ENCODE data around the gene CST8. TPM values are rescaled to one million over a fixed set of nuclear protein-coding genes. Genes with fewer than 3 reads are reported as not detected.

The CST8 gene
- total and polyA plus RNA-seq, 2 experiments from 2014 or later: not detected

- Histone ChIP-seq H3K27ac (ENCODE audit: low read depth) (no peak overlapping the region), H3K4me1 (ENCODE audit: insufficient read depth) (peaks cover 13% of the 10 kb centered on the region), H3K27me3 (ENCODE audit: insufficient read depth) (no peaks in the 10 kb centered on the region), H3K79me2 (replicated peaks; ENCODE audit: insufficient read depth) (no peaks in the 10 kb centered on the region), H4K20me1 (replicated peaks; ENCODE audit: insufficient read depth) (no peaks in the 10 kb centered on the region), H3K4me3 (no peak overlapping the region), H3K9me2 (ENCODE audit: insufficient read depth) (peaks cover 15% of the 10 kb centered on the region), H3F3A (replicated peaks; ENCODE audit: low read depth) (no peaks in the 10 kb centered on the region), H3K4me2 (no peak overlapping the region), H2AFZ (peak overlapping the region; percentile 85; the same call in 1 of the 2 replicates), H3K36me3 (ENCODE audit: insufficient read depth) (peaks cover 16% of the 10 kb centered on the region; the same call in 1 of the 2 replicates)
- no peak for TF ChIP-seq JUNB (IDR thresholded peaks at IDR 0.05; ENCODE audit: unreplicated experiment)
- no peak for TF ChIP-seq CTCF (conservative IDR thresholded peaks at IDR 0.05; ENCODE audit: low read depth in 2 of 2)
- no peak for TF ChIP-seq ZNF114 (CRISPR knock-in tag; IDR thresholded peaks at IDR 0.05)
- no peak for TF ChIP-seq ZNF462 (CRISPR knock-in tag; IDR thresholded peaks at IDR 0.05)
- TF ChIP-seq STAT1 (IDR thresholded peaks at IDR 0.05; ENCODE audit: unreplicated experiment): no peak
- H3K27me3 Mint-ChIP-seq (ENCODE audit: insufficient read depth, low read depth, poor library complexity): peaks cover 6% of the 10 kb centered on the region
- no peak overlapping the region for H3K4me3 Mint-ChIP-seq
- no peak overlapping the region for H3K27ac Mint-ChIP-seq
- ATAC-seq (no peak), DNase-seq (ENCODE audit: low spot score) (no peak)
- peaks cover 12% of the 10 kb centered on the region for H3K36me3 Mint-ChIP-seq (ENCODE audit: low read depth)
- H3K9me3 Mint-ChIP-seq: peaks cover 29% of the 10 kb centered on the region
- peaks cover 15% of the 10 kb centered on the region for H3K4me1 Mint-ChIP-seq
These were observed 31.3 kb upstream of the CST8 start for GRCh38 chr20:23459461-23460150.

Measured in GM23338 (cell line).